ENCODE results near the gene IPO9.

- TF ChIP-seq CTCF (IDR thresholded peaks at IDR 0.05) (no peak), EZH2 (IDR thresholded peaks at IDR 0.05; ENCODE audit: borderline replicate concordance, insufficient read depth, low read depth, low read length, poor library complexity, severe bottlenecking) (no peak)
Measured at GRCh38 chr1:201883786-201884185, 54.8 kb downstream of the IPO9 start.
